BJ (cell line): ENCODE data around the gene SLC39A5. TPM values are rescaled to one million over a fixed set of nuclear protein-coding genes. Genes with fewer than 3 reads are reported as not detected.
"Not testable (repeated sequence)": the region's sequence is repeated elsewhere in the genome, so short reads cannot be mapped to it uniquely, and the experiment has no call there.

Source experiments
- CTCF ChIA-PET: fragments of 350-600 bp; formaldehyde crosslinking; extraction: SDS; loops from one replicate; lab custom pipeline; 2021; ENCODE audit warnings: antibody characterized with exemption, inconsistent platforms; lab: Yijun Ruan, JAX
- POLR2A ChIA-PET: fragments of 300-600 bp; sonication (Branson Sonifier 250); formaldehyde crosslinking; extraction: SDS; loops from one replicate; lab custom pipeline; 2021; ENCODE audit warnings: antibody characterized with exemption; lab: Charles Lee
- DNase-seq: peaks from one replicate; pipeline ENCODE4 v3.0.0-alpha.2; 2011; ENCODE audit warnings: low read depth
- H3K27me3 ChIP-seq: 2 replicates; pipeline ENCODE4 v1.6.0; 2011; ENCODE audit warnings: low read length; ENCODE audit not compliant: control insufficient read depth, insufficient read depth
- H3K36me3 ChIP-seq: 2 replicates; pipeline ENCODE4 v1.5.1; 2011; ENCODE audit warnings: low read length; ENCODE audit not compliant: control insufficient read depth, insufficient read depth
- H3K4me3 ChIP-seq: 2 replicates; pipeline ENCODE4 v1.5.1; 2011; ENCODE audit warnings: low read depth, mild to moderate bottlenecking, control low read depth, low read length
- polyA plus RNA-seq: library from polyadenylated mRNA; depleted of rRNA; stranded (reverse); fragments of >200 nt; gene quantifications from 2 replicates; pipeline ENCODE4 v1.2.3, GENCODE V29; 2011
- TF ChIP-seq, protein P1 (sequence below): IDR thresholded peaks from 2 replicates; pipeline ENCODE4 v1.5.1; 2011; ENCODE audit warnings: low read depth, mild to moderate bottlenecking, control low read depth, inconsistent platforms, low read length, moderate library complexity; ENCODE audit not compliant: insufficient read depth

Gene SLC39A5
- polyA plus RNA-seq, 1 experiment, result not detected

DNA sequence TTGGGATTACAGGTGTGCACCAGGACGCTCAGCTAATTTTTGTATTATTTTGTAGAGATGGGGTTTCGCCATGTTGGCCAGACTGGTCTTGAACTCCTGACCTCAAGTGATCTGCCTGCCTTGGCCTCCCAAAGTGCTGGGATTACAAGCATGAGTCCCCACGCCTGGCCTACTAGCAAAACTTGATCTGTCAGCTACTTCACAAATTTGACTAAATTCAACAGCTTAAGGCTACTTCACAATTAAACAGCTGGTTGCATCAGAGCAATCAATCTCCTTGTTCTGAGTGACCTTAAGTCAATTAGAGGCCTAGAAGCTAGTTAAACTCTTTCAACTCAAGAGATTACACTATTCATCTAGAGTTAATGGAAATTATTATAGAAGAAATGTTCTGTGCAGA, 49.1 kb downstream of the SLC39A5 start:
- Histone ChIP-seq H3K27me3 (no peaks in the 10 kb centered on the region), H3K36me3 (peaks cover 12% of the 10 kb centered on the region), H3K4me3 (no peak overlapping the region)
- DNase-seq, result no peak
- ChIA-PET POLR2A (no interaction called here), CTCF (interaction anchor here (1.0 to 1.1 kb wide), 3 partner anchors 8 to 89 kb away, joined by 3 read pairs; partner anchors contain the start of gene SMARCC2)
- TF ChIP-seq, protein P1, sequence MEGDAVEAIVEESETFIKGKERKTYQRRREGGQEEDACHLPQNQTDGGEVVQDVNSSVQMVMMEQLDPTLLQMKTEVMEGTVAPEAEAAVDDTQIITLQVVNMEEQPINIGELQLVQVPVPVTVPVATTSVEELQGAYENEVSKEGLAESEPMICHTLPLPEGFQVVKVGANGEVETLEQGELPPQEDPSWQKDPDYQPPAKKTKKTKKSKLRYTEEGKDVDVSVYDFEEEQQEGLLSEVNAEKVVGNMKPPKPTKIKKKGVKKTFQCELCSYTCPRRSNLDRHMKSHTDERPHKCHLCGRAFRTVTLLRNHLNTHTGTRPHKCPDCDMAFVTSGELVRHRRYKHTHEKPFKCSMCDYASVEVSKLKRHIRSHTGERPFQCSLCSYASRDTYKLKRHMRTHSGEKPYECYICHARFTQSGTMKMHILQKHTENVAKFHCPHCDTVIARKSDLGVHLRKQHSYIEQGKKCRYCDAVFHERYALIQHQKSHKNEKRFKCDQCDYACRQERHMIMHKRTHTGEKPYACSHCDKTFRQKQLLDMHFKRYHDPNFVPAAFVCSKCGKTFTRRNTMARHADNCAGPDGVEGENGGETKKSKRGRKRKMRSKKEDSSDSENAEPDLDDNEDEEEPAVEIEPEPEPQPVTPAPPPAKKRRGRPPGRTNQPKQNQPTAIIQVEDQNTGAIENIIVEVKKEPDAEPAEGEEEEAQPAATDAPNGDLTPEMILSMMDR, result no peak

DNA sequence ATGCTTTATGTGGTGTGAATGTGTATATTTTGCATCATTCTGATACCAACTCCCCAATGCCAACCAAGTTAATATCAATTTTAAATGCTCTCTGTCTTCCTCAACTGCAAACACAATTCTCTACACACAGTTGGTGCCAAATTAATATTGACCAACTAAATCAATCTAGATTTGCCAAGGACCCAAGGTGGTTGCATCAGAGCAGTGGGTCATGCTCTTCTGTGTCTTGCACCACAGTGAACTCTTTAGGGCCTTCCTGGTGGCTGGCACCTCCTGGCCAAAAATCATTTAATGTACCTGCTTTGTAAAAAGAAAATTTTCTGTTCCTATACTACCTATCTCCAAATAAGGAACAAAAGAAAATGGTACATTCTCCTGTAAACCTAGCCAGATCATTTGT, 51.0 kb downstream of the SLC39A5 start:
- H3K27me3 ChIP-seq, result no peaks in the 10 kb centered on the region
- POLR2A ChIA-PET, result no interaction called here
- H3K36me3 ChIP-seq, result peaks cover 9% of the 10 kb centered on the region
- DNase-seq, result no peak
- no peak overlapping the region for H3K4me3 ChIP-seq
- CTCF ChIA-PET, result interaction anchor here (1.0 kb wide), 1 partner anchor 22 kb away, joined by 3 read pairs; no protein-coding TSS in a partner anchor
- TF ChIP-seq, protein P1, result no peak

DNA sequence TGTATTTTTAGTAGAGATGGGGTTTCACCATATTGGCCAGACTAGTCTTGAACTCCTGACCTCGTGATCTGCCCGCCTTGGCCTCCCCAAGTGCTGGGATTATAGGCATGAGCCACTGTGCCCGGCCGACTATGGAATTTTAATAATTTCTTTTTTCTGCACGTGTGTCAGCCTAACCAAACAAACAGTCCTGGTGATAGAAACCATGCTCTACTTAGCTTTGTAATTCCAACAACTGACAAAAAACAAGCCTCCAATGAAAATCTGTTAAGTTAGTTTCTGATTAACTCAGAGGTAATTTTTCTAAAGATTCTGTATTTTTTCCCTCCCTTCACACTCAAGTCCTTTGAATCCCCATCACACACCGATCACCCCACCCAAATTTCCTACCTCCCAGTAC, 52.2 kb downstream of the SLC39A5 start:
- no peaks in the 10 kb centered on the region for H3K27me3 ChIP-seq
- CTCF ChIA-PET, result no interaction called here
- H3K36me3 ChIP-seq, result peaks cover 11% of the 10 kb centered on the region
- TF ChIP-seq, protein P1, result no peak
- POLR2A ChIA-PET, result no interaction called here
- no peak overlapping the region for H3K4me3 ChIP-seq
- no peak for DNase-seq

DNA sequence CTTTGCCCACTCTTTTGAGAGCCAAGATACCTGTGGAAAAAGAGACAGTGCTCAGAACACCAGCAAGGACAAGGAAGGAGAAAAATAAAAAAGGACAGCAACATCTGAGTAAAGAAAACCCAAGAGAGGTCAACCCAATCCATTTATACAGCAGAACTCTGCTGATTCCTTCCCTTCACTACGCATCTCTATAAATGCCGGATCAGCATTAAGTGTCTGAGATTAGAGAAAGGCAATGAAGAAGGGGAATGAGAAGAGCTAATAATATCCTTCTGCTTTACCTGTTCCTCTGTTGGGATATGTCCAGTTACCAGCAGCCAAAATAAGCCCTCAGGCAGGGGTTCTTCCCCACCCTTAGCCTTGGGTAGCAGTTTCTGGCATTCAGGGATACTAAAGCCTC, 52.7 kb downstream of the SLC39A5 start:
- H3K27me3 ChIP-seq, result no peaks in the 10 kb centered on the region
- DNase-seq, result no peak
- ChIA-PET CTCF (no interaction called here), POLR2A (no interaction called here)
- TF ChIP-seq, protein P1, result no peak
- H3K36me3 ChIP-seq, result peaks cover 11% of the 10 kb centered on the region
- no peak overlapping the region for H3K4me3 ChIP-seq

DNA sequence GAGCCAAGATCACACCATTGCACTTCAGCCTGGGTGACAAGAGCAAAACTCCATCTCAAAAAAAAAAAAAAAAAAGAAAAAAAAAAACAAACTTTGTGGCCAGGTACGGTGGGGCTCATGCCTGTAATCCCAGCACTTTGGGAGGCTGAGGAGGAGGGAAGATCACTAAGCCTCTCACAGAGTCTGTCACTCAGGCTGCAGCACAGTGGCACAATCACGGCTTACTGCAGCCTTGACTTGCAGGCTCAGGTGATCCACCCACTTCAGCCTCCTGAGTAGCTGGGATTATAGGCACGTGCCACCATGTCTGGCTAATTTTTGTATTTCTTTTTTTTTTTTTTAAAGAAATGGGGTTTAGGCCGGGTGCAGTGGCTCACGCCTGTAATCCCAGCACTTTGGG, 54.4 kb downstream of the SLC39A5 start:
- H3K27me3 ChIP-seq, DNase-seq, H3K4me3 ChIP-seq, POLR2A ChIA-PET: not testable (repeated sequence)
- peaks cover 10% of the 10 kb centered on the region for H3K36me3 ChIP-seq
- CTCF ChIA-PET, result interaction anchor here (0.6 to 0.9 kb wide), 4 partner anchors 9 to 312 kb away, joined by 3 read pairs; partner anchors contain the start of gene ANKRD52
